Activated CD4-positive, alpha-beta T cell treated with anti-CD3 and anti-CD28 coated beads for 1 hour (primary cell): Measurements from ENCODE around the gene SPANXN2.
"Not testable (repeated sequence)": the region's sequence is repeated elsewhere in the genome, so short reads cannot be mapped to it uniquely, and the experiment has no call there.

Experiments used
- DNase-seq: peaks from one replicate; pipeline ENCODE4 v3.0.0-alpha.2; 2020

SPANXN2 gene

GRCh38 chrX:143720652-143721051 is at the start of gene SPANXN2:
Gene SPANXN2 (minus strand): TSS chrX:143720752. CDS start chrX:143720668, 84 bp downstream.
- DNase-seq: not testable (repeated sequence)

GRCh38 chrX:143768976-143769375 is 48.4 kb upstream of the SPANXN2 start:
- DNase-seq: no peak

GRCh38 chrX:143767789-143768188 is 47.2 kb upstream of the SPANXN2 start:
- DNase-seq: not testable (repeated sequence)

GRCh38 chrX:143757887-143758286 is 37.3 kb upstream of the SPANXN2 start:
- DNase-seq: no peak

GRCh38 chrX:143757375-143757774 is 36.8 kb upstream of the SPANXN2 start:
- DNase-seq: no peak

GRCh38 chrX:143754183-143754582 is 33.6 kb upstream of the SPANXN2 start:
- no peak for DNase-seq

GRCh38 chrX:143733866-143734265 is 13.3 kb upstream of the SPANXN2 start:
- DNase-seq: no peak

GRCh38 chrX:143726296-143726695 is 5.7 kb upstream of the SPANXN2 start:
- DNase-seq: no peak

GRCh38 chrX:143701460-143701859 is 19.1 kb downstream of the SPANXN2 start:
- DNase-seq: no peak

- DNase-seq: no peak
These were observed 25.7 kb downstream of the SPANXN2 start for GRCh38 chrX:143694885-143695284.

GRCh38 chrX:143683486-143683885 is 37.1 kb downstream of the SPANXN2 start:
- DNase-seq: no peak

GRCh38 chrX:143674926-143675325 is 45.6 kb downstream of the SPANXN2 start:
- DNase-seq: no peak

- DNase-seq: no peak
These were observed 51.2 kb downstream of the SPANXN2 start for GRCh38 chrX:143669395-143669794.

- DNase-seq: no peak
These were observed 56.2 kb downstream of the SPANXN2 start for GRCh38 chrX:143664302-143664701.

GRCh38 chrX:143663755-143664154 is 56.8 kb downstream of the SPANXN2 start:
- no peak for DNase-seq
